Urothelium cell line (cell line): ENCODE measurements around the gene PSMB11.

Experiments
- DNase-seq: peaks from one replicate; pipeline ENCODE4 v3.0.0; 2011; ENCODE audit warnings: low spot score, mixed read lengths
- FAIRE-seq: peaks from 2 replicates; lab custom pipeline; 2011; peaks lifted over from hg19 to GRCh38; lab: Jason Lieb, UNC

The PSMB11 gene

DNA sequence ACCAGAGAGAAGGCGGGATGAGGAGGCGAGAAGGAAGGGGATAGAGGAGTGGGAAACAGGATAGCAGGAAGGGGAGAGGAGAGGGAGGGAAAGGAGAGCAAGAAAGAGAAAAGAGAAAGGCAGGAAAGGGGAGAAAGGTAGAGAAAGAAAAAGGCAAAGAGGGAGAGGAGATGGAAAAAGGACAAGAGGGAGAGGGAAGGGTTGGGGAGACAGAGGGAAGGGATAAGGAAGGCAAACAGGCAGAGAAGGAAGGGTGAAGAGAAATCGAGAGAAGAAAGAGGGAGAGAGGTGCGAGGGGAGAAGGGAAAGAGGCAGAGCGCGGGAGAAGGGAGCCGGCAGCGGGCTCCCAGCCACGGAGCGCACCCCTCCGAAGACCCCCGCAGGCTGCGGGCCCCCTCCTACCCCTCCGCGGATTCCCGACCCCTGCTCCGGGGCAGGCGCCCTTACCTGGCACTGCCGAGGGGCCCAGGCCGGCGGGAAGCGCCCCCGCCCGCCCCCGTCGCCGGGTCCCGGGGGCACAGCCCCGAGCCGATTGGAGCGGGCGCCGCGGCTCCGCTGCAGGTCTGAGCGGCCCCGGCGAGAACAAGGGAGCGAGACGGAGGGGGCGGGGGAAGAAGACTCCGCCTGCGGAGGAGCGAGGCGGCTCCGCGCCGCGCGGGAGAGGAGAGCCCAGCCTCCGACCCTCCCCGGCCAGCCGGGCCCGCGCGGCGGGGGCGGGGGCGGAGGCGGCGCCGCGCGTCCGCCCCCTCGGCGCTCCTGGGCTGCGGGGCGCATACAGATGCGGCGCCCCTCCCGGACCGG lies 15.1 kb downstream of the PSMB11 start, which contains the start of gene CDH24:
TSS of gene CDH24 (minus strand) at position 565 of the 801 bp plus-strand sequence. CDS start 1,787 bp downstream, outside the sequence.
- DNase-seq (peak; percentile 87), FAIRE-seq (peak; percentile 23)

DNA sequence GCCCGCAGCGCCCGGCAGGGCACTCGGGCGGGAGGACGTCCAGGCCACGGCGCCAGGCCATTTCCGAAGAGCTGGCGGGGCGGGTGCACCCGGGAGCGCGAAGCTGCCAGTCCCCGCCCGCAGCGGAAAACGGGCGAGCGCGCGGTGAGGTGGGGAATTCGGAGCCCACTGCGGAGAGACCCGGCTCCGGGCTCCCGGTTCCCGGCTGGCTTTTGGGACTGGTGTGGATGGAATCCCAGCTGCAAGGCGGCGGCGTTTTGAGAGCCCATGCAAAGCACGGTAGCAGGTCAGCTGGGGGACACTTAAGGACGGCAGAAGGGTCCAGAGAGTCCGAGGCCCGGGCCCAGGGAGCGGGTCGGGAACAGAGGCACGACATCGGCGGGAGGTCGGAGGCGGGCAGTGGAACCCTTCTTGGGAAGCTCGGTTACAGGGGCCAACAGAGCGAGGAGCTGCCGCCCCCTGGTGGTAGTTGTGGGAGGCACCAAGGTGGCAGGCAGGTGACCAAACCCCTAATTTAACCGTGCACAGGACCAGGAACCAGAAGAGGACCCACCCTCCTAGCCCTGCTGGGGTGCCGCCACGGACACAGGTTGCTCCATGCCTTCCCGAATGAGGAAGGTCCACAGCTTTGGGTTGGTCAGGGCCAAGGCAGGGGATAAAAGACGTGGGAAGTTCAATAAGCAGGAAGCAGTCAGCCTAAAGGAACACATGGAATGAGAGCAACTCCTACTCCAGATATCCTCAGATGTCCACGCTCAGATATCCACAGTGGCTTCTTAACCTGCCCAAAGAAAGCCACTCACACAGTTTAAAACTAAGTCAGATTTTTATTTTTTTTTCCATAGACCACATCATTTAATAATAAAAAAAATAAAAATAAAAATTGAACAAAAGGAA lies 16.0 kb downstream of the PSMB11 start:
- no peak for FAIRE-seq

DNA sequence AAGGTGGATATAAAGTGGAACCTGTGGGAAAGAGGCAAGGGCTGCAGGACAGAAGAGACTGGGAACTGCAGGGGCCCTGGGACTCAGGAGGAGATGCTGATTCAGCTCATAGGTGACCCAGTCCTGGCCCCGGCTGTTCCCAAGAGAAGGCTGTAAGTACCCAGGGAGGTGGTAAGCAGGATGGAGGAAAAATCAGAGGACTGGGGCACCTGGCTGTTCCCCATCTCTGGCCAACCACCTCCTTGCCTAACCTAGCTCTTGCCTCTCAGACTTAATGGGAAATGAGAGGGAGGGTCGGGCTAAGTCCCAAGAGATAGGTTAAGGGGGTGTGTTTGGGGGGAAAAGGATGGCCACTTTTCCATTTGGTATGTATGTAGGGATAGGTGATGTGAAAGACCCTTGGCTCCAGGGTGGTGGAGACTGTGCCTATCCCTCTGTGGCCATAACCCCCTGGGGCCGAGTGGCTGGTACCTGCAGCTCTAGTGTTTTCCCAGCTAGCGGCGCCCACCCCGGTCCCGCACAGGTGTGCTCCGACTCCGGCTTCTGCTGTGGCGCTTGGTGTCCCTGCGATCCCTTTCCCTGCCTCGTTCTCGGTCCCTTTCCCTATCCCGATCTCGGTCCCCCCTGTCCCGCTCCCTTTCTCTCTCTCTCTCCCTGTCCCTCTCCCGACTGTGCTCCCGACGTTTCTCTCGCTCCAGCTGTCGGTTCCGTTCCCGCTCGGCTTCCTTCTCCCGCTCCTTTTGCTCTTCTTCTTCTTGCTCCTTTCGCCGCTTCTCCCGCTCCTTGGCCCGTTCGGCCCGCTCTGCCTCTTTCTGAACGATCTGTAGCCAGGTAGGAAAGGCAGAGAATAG lies 16.9 kb downstream of the PSMB11 start:
- FAIRE-seq (no peak), DNase-seq (no peak)

More for the DNA sequence above, 16.0 kb downstream of the PSMB11 start:
- DNase-seq: peak; percentile 88

DNA sequence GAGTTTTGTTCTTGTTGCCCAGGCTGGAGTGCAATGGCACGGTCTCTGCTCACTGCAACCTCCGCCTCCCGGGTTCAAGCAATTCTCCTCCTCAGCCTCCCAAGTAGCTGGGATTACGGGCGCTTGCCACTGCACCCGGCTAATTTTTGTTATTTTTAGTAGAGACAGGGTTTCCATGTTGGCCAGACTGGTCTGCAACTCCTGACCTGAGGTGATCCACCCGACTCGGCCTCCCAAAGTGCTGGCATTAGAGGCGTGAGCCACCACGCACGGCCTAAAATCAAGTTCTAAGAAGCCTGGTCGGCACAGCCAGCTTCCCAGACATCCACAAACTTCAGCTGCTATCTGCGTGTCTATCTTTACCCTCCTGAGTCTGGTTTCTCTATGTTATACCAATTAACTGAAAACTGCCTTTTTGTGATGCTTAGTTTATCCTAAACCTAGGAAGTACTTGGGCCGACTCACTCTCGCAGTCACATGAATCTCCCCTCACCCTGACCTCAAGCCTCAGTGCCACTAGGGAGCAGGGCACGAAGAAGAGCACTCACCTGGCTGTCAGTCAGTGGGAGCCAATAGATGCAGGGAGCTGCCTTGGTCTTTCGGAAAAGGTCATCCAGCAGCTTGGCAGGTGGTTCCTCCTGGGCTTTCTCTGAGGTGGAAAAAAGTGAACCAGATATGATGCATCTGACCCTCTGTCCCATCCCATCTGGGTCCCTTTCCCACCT lies 18.7 kb downstream of the PSMB11 start:
- DNase-seq: no peak
- no peak for FAIRE-seq

DNA sequence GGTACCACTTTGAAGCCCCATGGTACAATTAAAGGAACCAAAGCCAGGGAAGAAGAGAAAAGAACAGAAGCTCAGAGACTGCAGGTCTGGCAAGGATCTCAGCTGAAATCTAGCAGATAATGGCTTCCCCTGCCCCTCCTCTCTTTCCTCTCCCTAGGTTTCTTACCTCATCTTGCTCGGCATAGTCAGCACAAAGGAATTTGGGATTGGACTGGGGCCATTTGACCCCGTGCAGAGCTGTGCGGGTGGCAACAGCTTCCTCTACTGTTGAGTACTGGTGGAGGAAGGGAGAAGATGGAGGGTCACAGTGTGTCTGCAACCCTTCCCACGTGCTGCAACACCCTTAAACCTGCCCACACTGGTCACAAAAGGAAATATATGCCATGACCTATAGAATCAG lies 20.0 kb downstream of the PSMB11 start:
- DNase-seq (peak; percentile 84), FAIRE-seq (no peak)

DNA sequence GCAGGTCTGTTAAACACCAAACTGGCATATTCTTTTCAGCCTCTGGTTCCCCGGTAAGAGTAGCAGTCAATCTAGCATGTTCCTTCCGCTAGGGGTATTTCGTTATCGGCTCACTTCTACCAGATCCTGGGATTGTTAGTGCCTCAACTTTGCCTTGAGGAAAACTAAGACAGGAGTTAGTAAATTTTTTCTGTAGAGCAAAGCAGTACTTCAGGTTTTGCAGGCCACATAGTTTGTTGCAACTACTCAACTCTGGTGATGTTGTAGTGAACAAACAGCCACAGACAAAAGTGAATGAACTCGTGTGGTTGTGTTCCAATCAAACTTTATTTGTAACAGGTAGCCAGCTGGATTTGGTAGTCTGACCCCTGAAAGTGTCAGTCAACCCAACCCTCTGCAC lies 21.6 kb downstream of the PSMB11 start:
- no peak for FAIRE-seq
- no peak for DNase-seq

DNA sequence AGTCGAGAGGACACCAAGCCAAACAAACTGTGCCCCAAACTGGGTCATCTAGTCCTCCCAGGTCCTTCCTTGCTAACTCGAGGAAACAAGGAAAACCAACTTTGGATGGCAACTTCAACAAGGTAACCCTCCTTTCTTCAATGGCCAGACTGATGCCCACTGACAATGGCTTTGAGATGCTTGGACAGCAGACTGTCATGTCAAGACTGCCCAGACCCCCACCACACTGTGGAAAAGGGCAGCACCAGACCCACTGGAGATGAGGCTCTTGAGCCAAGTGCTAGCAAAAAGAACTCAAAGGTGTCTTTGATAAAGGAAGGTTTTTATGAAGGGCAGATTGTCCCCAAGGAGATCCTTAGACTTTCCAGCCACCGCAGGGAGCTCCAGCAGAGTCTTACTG lies 24.4 kb downstream of the PSMB11 start:
- FAIRE-seq (no peak), DNase-seq (no peak)

DNA sequence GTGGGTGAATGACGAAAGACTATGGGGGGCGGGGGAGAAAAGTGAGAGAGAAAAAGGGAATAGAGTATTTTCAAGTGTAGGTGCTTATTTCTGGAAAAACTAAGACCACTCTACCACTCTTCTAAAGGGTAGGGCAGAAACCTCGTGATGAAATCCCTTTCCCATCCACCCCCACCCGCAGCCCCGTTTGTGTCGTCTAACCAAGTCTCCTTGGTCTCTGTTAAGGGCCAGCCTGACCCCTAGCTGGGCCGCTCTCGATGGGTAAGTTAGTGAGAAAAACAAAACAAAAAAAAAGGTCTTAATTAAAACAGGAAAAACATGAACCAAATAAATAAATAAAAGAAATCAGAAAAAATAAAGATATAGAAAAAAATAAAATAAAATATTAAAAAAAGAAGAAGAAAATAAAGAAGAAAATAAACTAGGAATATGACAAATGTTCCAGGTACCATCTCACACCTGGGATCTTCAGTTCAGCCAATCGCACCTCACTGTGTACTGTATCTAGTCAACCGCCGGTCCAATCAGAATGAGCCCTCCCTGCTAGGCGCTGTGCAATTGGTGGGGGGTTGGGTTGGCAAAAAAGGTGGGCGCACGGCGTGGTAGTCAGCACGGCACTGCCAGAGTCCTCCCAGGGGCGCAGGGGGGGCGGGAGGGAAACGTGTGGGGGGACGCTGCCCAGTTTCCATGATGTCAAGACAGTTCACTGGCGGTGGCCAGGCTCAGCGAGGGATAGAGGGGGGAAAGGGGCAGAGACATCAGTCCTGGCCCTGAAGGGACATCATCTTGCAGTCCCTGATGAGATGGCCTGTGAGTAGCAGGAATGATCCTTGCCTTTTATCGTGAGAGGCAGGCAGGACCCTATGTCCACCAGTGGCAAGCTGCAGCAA lies 25.1 kb downstream of the PSMB11 start:
- FAIRE-seq (no peak), DNase-seq (no peak)

DNA sequence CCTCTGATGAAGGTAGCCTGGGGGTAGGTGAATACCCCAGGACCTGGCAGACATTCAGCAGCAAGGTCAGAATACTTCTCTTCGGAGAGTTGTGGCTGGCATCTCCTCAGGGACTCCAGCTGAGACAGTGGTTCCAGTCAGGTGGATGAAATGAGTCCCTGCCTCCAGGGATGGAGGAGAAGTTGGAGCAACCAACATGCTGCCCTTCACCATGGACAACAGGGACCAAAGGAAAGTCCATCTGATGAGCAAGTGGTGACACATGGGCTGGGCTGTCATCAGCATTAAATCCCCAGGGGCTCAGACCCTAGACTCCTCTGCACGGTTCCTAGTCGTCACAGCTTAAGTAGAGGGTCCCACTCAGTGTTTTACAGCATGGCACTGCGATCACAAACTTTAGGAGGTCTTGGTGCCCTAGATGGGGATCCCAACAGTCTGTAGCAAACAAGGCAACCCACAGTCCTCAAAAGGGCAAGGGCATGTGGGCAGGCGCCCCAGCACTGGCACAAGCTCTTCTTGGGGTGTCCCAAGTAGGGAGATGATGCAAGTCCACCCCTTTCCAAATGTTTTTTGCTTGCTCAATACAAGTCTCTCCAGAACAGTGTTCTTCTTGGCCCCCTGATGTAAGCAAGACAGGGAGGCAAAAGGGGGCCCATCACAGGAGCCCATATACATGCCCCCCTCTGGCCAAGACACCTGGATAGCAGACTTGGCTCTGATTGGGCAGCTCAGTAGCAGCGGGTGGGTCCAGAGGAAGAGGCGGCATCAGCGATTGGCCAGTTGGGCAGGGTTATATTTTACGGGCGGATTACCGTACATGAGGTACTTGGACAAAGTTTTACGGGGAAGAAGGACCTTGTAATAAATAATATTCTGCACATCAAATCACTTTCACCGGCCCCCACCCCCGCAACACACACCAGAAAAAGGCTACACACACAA lies 26.1 kb downstream of the PSMB11 start:
- DNase-seq (no peak), FAIRE-seq (no peak)

DNA sequence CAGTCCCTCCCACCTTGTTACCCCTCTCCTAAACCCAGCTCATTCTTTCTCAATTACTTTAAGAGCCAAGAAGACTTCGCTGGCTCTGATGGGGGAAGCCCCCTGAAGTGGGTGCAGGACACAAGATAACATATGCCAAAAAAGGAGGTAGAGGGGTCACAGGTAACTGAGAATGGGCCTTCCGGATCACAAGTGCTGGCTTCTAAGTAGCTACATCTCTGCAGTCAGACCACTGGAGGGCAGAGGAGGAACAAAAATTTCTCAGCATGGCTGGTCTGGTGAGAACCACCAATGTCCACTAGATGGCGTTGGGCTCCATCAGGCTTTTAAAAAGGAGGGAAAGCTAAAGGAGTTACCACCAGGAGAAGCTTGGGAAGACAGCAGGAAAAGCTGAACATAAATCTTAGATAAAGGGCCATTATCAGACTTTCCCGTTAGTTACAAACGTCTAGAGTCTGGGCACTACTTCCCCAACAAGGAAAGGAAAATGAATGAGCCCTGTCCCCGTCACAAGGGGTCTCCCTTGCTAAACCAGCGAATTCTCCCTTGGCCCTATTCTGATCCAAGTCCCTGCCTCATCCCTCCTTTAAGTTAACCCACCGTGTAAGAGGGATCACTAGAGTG lies 26.9 kb downstream of the PSMB11 start:
- FAIRE-seq: no peak

DNA sequence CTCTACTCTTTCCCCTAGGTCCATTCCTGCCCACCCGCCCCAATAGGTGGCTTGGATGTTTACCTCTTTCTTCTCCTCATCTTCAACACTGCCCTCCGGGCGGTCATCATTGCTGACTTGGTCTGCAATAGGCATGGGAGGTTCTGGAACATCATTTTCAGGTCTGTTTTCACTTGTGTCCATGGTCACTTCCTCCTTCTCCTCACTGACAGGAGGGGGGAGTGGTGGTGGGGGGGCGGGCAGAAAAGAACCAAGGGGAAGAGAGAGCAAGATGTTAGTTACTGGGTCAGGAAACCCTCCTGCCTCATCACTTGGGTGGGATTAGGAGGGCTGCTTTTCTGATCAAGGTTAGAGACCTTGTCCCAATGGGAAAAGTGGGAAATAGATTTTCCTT lies 27.4 kb downstream of the PSMB11 start:
- no peak for FAIRE-seq
- no peak for DNase-seq

More for the DNA sequence above, 26.9 kb downstream of the PSMB11 start:
- DNase-seq: peak; percentile 88

DNA sequence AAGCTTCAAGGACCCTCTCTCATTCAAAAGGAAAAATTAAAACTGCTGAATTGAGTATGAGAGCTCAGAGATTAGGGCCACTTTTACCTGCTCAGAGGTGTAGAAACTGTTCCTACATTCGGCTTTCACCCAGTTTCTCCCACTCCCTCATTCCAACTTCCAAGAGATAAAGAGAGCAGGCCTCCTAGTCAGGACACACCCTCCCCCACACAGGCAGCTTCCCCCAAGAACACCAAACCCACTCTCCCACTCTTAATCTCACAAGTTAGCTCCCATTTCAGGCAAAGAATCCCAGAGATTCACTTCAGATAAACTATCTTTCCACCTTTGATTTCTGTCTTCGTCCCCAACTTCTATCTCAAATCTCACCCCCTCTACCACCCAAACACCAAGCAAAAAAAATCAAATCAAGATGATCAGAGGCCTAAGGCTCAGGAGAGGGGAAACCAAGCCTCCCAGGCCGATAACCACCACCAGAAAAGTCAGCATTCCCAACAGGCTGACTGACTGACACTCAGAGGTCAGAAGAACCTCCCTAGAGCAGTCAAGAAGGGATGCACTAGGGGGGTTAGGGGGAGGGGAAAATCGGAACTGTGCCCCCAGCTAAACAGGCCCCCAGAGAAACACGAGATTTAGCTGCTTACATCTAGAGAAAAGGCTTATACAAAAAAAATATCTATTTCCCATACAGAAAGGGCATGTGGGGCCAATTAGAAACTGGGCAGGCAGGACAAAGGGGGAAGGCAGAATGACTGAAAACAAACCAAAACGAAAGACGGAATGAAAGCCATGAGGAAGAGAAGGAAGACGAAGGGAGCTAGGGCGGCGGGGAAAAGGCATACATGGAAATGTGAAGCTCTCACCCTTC lies 28.5 kb downstream of the PSMB11 start:
- DNase-seq (no peak), FAIRE-seq (no peak)

DNA sequence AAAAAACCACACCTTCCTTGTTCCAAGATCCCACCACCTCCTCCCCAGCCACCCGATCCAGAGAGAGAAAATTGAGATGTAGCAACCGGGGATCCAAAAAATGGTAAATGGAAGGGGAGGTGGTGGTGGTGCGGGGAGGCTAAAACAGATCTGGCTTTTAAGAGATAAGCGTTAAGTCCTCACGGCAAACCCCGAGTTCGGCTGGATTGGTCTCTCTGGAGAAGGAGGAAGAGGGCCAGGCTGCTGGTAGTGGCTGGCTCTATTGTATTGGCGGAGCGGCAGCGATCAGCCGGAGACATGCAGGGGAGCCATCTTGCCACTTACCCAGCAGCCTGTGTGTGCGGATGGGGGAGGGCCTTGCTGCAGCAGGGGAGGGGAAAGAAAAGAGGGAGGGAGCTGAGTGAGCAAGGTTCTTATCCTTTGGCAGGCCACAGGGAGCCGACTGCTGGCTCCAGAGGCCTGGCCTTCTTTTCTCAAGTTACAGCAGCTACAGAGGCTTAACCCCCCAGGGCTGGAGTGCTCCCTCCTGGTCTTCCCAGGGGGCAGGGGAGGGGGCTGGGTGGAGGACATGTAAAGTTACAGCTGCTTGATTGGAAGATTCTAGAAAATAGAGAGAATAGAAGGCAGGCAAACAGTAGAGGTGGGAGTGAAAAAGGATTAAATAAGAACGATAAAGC lies 29.4 kb downstream of the PSMB11 start:
- DNase-seq (peak; percentile 92), FAIRE-seq (no peak)

DNA sequence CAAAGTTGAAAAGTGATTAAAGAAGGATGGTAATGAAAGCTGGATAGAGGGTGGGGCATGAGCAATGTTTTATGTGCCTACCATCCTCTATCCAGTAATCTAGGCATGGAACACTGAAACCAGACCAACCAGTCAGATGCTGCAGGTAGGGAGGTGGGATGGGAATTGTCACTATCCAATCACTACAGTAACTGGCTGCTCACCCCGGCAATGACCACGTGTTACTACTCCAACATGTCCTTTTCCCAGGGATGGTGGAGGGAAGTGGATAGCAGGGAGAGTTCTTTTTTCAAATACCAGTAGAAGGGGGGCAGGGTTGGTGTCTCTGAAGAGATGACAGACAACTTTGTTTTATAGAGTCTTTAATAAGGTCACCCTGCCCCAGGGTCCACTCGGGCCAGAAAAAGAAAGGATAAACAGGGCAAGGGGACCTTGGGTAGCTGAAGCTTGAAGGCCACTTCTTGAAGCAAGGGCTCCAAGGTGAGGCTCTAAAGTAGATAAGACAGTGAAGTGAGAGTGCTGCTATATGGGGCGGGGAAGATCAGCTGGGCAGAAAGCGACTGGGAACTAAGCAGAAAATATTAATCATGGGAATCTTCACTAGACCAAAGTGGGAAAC lies 30.0 kb downstream of the PSMB11 start:
- no peak for DNase-seq
- no peak for FAIRE-seq

DNA sequence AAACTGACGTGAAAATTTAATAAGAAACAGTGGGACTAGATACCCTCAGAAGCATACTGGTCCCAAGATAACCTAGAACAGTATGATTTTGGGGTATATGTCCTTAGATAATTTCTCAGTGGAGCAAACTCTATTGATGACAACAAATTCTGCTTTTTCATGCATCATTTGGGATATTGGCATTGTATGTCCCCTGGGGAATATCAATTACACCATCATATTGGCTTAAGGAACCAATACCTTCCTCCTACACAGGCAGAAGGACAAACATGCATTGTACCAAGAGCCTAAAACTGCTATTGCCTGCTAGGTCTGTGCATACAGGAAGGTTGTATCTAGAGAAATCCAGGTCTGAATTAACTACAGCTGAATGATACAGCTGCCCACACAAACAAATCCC lies 32.9 kb downstream of the PSMB11 start:
- FAIRE-seq: no peak

More for the DNA sequence above, 32.9 kb downstream of the PSMB11 start:
- no peak for DNase-seq
